ENCODE results near the gene FBXO24.
"Not testable (repeated sequence)": the region's sequence is repeated elsewhere in the genome, so short reads cannot be mapped to it uniquely, and the experiment has no call there.

Gene FBXO24

DNA sequence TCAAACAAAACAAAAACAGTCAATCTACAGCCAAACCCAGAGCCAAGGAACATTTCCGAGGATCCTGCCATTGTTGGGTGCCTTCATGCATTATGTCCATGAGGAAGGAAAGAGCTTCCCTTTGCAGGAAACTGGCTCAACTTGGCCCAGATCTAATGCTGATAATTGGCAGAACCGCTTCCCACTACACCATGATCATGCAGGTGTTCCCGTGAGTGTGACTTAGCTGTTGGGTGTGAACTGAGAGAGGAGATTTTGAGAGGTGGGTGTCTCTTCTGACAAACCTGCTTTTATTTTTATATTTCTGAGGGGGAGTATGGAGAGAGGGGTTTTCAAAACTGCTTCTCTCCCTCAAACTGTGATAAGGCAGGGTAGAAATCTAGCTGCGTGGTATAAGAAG is 27.0 kb upstream of the FBXO24 start:
- DNase-seq (ENCODE audit: low read depth), result no peak

- DNase-seq (ENCODE audit: low read depth), result no peak
Measured at GRCh38 chr7:100561491-100562194, 24.5 kb upstream of the FBXO24 start.

GRCh38 chr7:100562195-100563099 is 23.7 kb upstream of the FBXO24 start:
- no peak for DNase-seq (ENCODE audit: low read depth)

DNA sequence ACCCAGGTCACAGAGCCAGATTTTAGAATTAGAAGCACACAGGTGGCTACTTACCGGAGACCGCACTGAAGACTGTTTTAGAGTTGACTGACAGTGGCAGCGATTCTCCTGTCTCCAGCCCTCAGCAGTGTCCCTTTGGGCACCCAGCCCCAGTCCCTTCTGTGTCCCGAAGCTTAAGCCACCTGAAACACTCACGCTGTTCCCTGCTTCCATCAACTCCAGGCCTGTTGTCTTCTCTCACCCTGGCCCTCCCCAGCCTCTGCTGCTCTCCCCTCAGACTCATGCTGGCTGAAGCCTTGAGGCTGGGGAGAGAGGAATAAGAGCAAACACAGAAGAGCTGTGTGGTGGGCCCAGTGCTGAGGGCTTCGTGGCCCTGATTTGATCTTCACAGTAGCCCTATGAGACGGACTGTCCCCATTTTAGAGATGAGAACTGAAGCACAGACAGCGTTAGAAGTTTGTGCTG is 23.0 kb upstream of the FBXO24 start:
- DNase-seq (ENCODE audit: low read depth), result no peak

- DNase-seq (ENCODE audit: low read depth), result peak; percentile 69
Measured at GRCh38 chr7:100563809-100564400, 22.2 kb upstream of the FBXO24 start.

DNA sequence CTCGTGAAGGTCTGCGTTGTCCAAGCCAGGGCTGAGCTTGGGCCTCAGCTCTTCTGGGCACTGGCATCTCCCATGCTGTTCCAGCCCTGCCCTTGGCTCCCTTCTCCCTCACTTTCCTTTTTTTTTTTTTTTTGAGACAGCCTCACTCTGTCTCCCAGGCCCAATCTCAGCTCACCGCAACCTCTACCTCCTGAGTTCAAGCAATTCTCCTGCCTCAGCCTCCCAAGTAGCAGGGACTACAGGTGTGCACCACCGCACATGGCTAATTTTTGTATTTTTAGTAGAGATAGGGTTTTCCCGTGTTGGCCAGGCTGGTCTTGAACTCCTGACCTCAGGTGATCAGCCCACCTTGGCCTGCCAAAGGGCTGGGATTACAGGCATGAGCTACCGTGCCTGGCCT is 21.7 kb upstream of the FBXO24 start:
- not testable (repeated sequence) for DNase-seq (ENCODE audit: low read depth)

- no peak for DNase-seq (ENCODE audit: low read depth)
Measured at GRCh38 chr7:100565133-100565571, 21.0 kb upstream of the FBXO24 start.

GRCh38 chr7:100566018-100566531 is 20.1 kb upstream of the FBXO24 start:
- no peak for DNase-seq (ENCODE audit: low read depth)

DNA sequence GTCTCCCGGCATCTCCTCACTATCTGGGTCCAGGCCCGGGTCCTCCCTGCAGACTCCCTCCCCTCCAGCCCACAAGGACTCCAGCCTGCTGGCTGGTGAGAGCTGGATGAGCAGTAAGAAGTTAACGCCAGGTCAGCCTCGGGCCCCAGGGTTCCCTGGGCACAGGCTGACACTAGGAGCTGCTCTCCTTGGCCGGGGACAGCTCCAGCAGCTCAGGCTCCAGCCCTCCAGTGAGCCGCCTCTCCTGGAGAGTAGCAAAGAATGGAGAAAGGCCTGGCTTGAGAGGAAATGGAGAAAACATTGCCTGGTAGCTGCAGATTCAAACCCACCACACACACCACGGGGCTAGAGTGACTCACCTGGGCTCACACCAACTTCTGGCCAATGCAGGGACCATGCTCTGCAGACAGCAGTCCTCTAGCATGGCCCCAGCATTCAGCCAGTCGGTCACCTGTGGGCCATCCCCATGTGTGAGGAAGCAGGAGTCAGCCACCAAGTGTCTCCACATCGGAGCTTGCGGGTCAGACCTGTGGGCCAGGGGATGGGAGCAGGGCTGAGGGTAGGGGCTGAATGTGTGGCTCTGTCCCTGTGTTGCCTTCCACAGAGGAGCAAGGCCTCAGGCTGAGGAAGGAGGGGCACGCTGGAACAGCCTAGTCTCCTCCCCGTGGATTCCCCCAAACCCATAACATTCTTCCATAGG is 18.9 kb upstream of the FBXO24 start:
- DNase-seq (ENCODE audit: low read depth), result no peak

DNA sequence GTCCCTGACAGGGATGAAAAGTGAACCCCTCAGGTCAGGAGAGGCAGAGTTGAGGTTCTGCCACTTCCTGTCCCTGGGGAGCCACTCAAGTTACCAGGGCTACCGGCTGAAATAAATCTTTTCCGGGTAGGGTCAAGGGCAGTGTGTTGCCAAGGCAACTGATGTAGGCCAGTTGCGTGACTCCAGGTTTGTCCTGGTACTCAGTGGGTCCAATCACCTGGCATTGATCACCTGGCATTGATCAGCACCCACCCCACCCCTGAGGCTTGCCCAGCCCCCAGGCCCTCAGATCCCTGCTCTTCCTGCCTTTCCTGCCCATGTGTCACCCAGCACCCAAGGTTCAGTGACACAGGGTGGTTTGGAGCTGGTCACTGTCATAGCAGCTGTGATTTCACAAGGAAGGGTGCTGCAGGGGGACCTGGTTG is 18.4 kb upstream of the FBXO24 start:
- no peak for DNase-seq (ENCODE audit: low read depth)

- DNase-seq (ENCODE audit: low read depth), result no peak
Measured at GRCh38 chr7:100568176-100568895, 17.8 kb upstream of the FBXO24 start.

GRCh38 chr7:100568896-100569844 is 17.0 kb upstream of the FBXO24 start:
- peak; percentile 34 for DNase-seq (ENCODE audit: low read depth)

GRCh38 chr7:100570954-100571828 is 14.9 kb upstream of the FBXO24 start:
- no peak for DNase-seq (ENCODE audit: low read depth)

DNA sequence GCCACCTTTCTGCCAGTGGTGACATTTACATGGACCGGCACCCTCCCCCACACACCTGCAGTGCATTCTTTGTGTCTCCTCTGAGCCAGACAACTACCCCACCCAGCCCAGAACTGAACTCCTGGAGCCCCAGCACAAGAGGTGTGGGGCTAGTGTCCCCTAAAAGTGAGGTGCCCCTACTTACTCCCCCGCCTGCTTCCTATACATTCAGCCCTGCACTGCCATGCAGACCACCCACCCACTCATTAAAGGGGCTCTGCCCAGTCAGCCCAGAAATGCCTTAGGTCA is 14.4 kb upstream of the FBXO24 start:
- no peak for DNase-seq (ENCODE audit: low read depth)

DNA sequence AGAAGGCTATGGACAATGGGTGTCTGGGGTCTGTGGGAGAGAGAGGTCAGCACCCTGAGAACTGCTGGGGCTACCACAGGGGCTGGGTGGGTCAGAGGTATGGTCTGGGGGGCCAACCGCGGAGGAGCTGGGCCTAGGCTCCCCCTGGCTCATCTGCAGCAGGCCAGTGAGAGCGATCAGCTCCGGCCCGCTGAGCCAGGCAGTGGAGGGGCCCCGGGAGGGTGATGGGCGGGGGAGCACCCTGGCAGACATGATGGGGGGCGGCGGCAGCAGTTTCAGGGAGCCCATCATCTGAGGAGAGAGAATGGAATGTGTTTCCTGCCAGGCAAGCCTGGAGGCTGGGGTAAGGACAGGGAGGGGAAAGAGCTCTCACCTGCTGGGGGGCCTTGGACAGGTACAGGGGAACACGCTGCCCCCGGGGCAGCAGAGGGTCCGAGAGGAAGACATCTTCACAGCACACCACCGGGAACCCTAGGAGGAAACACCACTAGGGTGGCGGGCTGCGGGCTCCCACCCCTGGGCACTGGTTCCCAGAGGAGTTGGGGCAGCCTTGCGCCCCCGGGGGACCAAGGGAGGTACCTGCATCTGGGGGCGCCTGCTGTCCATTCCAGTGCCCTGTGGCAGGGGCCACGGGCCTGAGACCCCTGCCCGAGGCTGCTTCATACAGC is 13.7 kb upstream of the FBXO24 start:
- DNase-seq (ENCODE audit: low read depth), result no peak

DNA sequence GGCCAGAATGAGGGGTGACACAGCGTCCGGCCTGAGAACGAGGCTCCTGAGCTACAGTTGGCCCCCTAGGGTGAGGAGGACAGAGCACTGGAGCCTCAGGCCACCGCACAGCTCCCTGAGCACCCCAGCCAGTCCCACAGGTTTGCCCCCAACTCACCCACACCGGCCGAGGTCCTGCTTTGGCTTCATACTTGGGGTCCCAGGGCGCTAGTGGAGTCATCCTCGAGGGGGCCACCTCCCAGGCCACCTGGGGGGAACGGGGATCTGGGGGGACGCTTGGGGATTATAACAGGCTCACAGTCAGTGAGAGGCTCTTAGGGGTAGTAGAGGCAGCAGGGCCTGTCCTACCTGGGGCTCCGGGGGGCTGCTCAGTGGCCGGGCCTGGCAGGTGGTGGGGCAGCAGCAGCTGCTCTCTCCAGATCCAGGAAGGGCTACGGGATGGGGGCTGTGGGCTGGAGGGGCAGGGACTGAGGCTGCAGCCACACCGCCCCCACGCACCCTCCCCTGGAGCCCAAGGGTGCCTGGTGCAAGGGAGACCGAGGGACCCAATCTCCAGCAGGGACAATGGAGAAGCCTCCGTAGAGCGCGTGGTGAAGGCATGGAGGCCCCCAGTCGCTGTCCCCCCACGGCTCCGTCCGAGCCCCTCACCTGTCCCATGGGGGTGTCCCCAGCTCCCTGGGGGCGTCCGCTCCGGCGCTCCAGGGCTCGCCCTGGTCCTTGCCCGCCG is 13.0 kb upstream of the FBXO24 start:
- DNase-seq (ENCODE audit: low read depth), result no peak

GRCh38 chr7:100573691-100574361 is 12.3 kb upstream of the FBXO24 start, which contains the start of gene SAP25:
Gene SAP25, minus strand, starts transcription at chr7:100573900. Its CDS starts 158 bp downstream, at chr7:100573742.
- DNase-seq (ENCODE audit: low read depth), result no peak

All from activated T-helper 1 cell treated with Interleukin-2 at 50 U/mL for 16 hours (primary cell).